Measurements from ENCODE around the gene LGALS9B. TPM values are rescaled to one million over a fixed set of nuclear protein-coding genes. Genes with fewer than 3 reads are reported as not detected.

LGALS9B gene
- total and polyA plus RNA-seq, 2 donors (not counting 1 experiment from before 2014, with no cell fraction given) = not detected

Small RNA genes lying within 50 kb of the gene (small RNA-seq; reads per million reads assigned to genes)
- not detected for gene YWHAEP3 (ENCODE audit: insufficient read length, low read depth, low replicate concordance)

Other genes starting within 250 kb of the LGALS9B start
- gene CDRT15L2, start 112.2 kb upstream of the LGALS9B start, total RNA-seq = not detected in 2 replicates
- not detected in 2 replicates for gene CDRT15L2, start 112.2 kb upstream of the LGALS9B start, polyA plus RNA-seq

All from B cell (primary cell).